NCI-H1417 (cell line): Measurements from ENCODE around the gene SYNRG.

ENCODE experiments used
- DNase-seq, 3 experiments: peaks; one replicate each; lab custom pipeline; 2025; lab: John Stamatoyannopoulos, UW

Gene SYNRG

GRCh38 chr17:37466471-37466870, 142.7 kb downstream of the SYNRG start:
- no peak for DNase-seq

- no peak for DNase-seq
Observed at GRCh38 chr17:37465069-37465616, 144.1 kb downstream of the SYNRG start.
